ENCODE data around the gene ZNF638.
A peak's percentile ranks its signal among the peaks of the same experiment; 100 is the strongest.

Gene ZNF638

DNA sequence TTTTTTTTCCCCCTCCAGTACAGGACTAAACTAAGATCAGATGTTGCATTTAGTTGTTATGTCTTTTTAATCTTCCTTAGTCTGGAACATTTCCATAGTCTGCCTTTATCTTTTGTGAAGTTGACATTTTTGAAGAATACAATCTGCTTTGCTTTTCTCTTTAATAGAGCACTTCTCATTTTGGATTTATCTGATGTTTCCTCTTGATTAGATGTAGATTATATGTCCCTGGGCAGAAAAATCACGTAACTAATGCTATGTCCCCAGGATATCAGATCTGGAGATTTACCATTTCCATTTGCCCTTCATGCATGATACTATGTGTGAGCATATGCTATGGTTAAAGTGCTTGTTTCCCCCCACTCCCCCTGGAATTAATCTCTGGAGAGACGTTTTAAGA lies 6.2 kb downstream of the ZNF638 start:
- no peak for DNase-seq

- no peak for DNase-seq
Observed at GRCh38 chr2:71339685-71340084, 8.1 kb downstream of the ZNF638 start.

DNA sequence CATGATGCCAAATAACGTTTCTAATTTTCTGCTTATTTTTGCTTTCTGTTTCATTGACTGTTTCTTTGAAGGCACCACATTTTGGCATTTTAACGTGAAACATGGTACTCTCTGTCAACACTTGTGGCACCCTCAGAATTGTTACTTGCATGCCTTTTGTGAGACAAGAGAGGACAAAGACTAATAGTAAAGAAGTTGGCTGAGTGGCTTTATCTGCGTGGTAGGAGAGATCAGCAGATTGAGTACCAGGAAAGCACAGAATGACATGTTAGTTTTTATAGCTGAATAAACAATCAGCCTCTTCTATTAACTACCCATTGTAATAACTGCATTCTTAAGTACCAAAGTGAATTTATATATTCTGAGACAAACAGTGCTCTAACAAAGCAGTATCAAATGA lies 8.6 kb downstream of the ZNF638 start:
- no peak for DNase-seq

DNA sequence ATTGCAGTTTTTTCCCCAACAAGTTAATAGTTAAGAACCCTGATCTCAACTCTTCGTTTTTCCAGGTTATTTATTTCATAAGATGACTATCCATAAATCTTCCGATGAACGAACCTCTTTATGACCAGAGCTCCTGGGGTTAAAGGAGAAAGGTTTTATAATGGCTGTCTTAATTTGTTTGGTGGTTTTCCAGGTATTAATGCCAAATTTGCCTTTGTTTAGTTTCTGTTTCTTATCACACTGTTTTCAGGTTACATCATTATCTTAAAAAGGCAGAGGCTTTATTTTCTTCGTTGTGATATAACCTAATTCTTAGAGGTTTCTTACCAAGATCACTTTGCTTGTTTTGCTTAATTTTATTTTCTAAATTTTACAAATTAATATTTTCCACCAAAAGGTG lies 10.1 kb downstream of the ZNF638 start:
- DNase-seq, result no peak

DNA sequence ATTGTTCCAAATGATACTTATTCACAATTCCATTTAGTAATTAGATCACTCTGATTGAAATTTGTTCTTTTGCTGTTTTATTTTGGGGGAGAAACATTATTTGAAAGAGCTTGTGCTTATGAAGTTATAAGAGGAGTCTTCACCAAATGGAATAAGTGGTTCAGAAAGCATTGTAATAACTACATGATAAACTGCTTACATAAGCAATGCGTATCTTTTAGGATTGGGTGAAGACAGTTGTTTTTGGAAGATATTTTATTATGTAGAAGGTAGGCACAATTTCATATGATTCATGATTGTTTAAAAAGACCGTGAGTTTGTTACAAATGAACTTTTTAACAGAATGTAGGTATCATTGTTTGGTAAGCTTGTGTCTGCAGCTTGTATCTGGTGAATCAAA lies 14.5 kb downstream of the ZNF638 start:
- DNase-seq, result no peak

DNA sequence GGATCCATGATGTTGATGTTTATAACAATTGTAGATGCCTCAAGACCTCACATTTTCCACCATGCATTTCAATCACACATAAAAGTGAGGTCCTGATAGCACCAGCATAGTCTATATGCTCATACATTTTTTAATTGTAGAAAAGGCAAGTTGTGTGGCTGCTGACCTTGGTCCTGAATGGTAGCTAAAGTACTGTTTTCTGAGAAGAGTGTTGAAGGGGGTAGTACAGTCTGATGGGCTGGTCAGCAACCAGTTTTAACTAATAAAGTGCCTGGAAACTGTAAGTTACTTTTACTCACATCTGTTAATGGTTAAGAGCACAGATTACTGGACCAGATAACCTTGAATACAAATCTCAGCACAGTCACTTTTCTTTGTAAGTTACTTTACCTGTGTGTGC lies 15.9 kb downstream of the ZNF638 start:
- DNase-seq, result no peak

DNA sequence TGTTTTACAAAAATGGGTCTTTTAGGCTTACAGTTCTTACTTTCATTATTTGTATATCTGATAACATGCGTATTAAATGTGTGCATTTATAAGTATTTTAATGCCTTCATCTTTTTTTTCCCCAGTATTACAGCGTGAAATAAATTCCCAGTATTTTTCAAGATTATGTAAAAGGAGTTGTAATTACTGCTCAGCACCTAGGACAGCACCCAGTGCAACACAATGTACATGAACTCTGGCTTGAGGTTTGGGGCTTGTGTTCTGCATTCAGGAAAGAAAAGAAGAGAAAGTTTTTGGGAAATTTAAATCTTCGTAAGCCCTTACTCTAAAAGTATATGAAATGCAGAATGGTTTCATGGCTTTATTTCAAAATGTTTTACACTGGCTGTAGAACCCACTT lies 16.7 kb downstream of the ZNF638 start:
- DNase-seq, result no peak

- DNase-seq, result peak; percentile 56
Observed at GRCh38 chr2:71353248-71353647, 21.7 kb downstream of the ZNF638 start.

DNA sequence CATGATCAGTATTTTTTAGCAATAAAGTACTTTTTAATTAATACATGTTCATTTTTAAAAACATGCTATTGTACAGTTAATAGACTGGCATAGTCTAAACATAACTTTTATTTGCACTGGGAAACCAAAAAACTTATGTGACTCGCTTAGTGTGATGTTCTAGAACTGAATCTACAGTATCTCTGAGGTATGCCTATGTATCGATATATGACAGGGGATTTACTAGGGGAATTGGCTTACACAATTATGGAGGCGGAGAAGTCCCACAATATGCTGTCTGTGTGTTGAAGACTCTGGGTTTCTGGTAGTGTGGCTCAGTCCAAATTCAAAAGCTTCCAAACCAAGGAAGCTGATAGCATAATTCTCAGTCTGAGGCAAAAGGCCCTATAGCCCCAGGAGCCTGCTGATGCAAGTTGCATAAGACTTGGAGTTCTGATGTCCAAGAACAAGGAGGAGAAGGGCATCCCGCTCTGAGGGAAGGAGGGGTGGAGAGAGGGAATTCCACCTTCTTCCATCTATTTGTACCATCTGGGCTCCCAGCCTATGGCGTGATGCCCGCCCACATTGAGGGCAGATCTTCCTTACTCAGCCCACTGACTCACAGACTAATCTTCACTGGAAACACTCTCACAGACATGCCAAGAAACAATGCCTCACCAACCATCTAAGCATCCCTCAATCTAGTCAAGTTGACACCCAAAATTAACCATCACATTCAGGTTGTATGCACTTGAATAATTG lies 27.5 kb downstream of the ZNF638 start:
- no peak for DNase-seq

- no peak for DNase-seq
Observed at GRCh38 chr2:71360434-71360975, 28.9 kb downstream of the ZNF638 start.

- DNase-seq, result no peak
Observed at GRCh38 chr2:71361631-71362030, 30.0 kb downstream of the ZNF638 start.

GRCh38 chr2:71362447-71362846 lies 30.9 kb downstream of the ZNF638 start:
- no peak for DNase-seq

- DNase-seq, result no peak
Observed at GRCh38 chr2:71370015-71370414, 38.4 kb downstream of the ZNF638 start.

DNA sequence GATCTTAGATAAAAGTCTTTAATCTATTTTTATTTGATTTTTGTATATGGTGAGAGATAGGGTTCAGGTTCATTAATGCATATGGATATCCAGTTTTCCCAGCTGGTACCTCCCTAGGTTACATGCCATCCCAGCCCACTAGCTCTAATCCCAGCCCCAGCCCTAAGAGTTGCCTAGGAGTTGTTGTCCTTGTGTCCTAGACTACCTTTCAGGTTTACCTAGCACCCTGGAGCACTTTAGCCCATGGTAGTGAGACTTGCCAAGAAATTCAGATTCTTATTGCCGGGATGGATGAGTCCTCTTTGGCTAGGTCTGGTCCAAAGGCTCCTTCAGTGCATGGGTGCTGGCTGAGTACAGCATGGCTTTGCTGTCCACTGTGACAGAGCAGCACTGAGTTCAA lies 40.5 kb downstream of the ZNF638 start:
- DNase-seq, result no peak

DNA sequence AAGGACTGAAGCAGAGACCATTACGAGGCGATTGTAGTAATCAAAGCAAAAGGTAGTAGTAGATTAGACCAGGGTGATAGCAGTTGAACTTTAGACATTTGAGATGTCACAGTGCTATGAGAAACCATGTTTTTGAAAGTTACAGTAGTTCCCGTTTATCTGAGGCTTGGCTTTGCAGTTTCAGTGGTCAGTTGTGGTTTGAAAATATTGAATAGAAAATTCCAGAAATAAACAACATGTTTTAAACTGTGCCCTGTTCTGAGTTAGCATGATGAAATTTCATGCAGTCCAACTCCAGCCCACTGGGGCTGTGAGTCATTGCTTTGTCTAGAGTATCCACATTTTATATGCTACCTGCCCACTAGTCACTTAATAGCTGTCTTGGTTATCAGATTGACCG lies 47.5 kb downstream of the ZNF638 start:
- peak; percentile 0 for DNase-seq

DNA sequence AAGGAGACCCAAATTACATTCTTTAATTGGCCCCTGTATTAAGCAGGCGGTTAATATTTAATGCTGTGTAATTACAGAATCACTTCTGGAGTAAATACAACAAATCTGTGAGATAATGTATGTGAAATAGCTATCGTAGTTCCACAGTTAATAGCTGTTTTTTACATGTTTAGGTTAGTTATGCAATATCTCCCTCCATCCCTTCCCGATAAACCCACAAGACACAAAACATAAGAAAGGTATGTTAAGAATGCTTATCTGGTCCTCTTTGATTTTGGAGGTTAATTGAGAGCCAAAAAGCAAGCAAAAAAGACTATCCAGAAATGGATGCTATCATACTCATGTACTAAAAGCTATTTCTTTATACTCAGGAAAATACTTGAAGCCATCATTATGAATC lies 49.1 kb downstream of the ZNF638 start:
- DNase-seq, result no peak

DNA sequence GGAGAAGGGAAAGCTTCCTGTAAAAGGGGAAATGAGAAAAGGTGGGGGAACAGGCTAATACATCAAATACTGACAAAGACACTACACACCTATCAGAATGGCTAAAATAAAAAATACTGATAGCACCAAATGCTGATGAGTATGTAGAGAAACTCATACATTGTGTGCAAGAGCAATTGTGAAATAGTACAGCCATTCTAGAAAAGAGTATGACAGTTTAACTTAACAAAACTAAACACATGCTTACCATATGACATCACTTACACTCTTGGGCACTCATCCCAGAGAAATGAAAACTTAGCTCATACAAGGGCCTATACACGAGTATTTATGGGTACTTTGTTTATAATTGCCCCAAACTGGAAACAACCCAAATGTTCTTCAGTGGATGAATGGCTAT lies 53.4 kb downstream of the ZNF638 start:
- DNase-seq, result no peak

DNA sequence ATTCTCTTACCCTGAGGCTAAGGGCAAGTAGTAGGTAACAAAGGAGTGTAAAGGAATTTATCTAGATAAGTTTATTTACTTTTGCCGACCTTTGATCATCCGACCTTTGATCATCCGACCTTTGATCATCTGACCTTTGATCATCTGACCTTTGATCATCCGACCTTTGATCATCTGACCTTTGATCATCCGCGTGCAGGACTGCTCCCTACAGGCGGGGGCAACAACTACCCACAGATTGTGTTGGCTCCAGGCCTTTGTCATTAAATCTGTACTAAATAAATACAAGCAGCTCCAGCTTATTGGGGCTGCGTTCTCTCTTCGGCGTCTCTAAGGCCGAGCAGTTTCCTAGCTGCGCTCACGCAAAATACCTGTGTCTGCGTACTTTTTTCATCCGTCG lies 56.6 kb downstream of the ZNF638 start:
- no peak for DNase-seq

GRCh38 chr2:71389384-71390072 lies 57.9 kb downstream of the ZNF638 start:
- DNase-seq, result no peak

- no peak for DNase-seq
Observed at GRCh38 chr2:71393216-71393615, 61.6 kb downstream of the ZNF638 start.

DNA sequence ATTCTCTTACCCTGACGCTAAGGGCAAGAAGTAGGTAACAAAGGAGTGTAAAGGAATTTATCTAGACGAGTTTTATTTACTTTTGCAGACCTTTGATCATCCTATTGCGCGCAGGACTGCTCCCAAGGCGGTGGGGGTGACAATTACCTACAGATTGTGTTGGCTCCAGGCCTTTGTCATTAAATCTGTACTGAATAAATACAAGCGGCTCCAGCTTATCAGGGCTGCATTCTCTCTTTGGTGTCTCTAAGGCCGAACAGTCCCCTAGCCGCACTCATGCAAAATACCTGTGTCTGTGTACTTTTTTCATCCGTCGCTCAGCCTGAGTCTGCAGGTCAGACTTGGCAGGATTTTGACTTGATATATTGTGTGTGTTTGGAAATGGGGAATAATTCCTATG lies 63.9 kb downstream of the ZNF638 start:
- DNase-seq, result no peak

DNA sequence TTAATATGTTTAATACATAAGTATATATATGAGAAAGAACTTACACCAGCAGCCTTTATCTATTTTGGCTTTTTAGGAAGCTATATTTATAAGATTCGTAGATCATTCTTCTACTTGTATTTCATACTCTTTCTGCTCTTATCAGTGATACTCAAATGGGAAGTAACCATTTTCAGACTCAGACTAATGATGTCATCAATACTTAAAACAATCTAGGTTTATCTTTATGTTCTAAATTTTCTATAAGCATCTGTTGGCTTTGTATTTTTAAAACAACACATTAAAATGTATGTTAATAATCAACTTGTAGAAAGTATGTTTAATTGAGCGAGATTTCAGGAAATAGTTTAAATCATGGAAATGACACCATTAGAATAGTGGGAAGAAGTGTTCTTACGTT lies 70.8 kb downstream of the ZNF638 start:
- no peak for DNase-seq

DNA sequence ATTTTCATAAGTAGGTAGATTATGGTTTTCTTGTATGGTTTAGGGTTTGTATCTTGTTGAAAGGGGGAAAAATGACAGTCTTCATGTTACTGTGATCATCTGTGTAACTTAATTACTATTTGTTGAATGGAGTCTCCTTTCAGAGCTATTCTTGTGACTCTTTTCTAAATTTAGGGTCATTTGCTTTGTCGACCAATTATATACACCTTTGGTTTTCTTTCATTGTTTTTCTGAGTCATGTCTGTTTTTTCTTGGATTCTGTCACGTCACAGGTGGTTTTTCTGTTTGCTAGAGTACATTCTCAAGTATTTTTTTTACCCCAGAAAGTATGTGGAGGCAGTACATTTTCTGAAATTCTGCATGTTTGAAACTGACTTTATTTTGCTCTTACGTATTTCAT lies 78.0 kb downstream of the ZNF638 start:
- DNase-seq, result no peak

- DNase-seq, result no peak
Observed at GRCh38 chr2:71410696-71411095, 79.1 kb downstream of the ZNF638 start.

DNA sequence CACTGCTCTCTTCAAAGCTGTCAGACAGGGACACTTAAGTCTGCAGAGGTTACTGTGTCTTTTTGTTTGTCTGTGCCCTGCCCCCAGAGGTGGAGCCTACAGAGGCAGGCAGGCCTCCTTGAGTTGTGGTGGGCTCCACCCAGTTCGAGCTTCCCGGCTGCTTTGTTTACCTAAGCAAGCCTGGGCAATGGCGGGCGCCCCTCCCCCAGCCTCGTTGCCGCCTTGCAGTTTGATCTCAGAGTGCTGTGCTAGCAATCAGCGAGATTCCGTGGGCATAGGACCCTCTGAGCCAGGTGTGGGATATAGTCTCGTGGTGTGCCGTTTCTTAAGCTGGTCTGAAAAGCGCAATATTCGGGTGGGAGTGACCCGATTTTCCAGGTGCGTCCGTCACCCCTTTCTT lies 85.3 kb downstream of the ZNF638 start:
- DNase-seq, result peak; percentile 36

All from activated CD4-positive, alpha-beta T cell treated with anti-CD3 and anti-CD28 coated beads, Interleukin-10, Interleukin-2, amounts not matched to agents 100 ng/mL and 50 ng/mL, durations not matched to agents 16 hours and 8 hours (primary cell).